Psoas muscle (tissue), 8 donors: ENCODE data around the gene QRICH2. TPM values are rescaled to one million over a fixed set of nuclear protein-coding genes. Genes with fewer than 3 reads are reported as not detected.
"Not testable (repeated sequence)": the region's sequence is repeated elsewhere in the genome, so short reads cannot be mapped to it uniquely, and the experiment has no call there.

Experiments
- ATAC-seq, 4 donors: fragments of 200-7000 bp; cut with Tn5 transposase; one replicate each; pipeline ENCODE4 v1.9.1; 2020; ENCODE audit warnings: moderate library complexity in 3 of 4, mild to moderate bottlenecking in 2 of 4
- DNase-seq, 2 donors: peaks; one replicate each; pipeline ENCODE4 v3.0.0-alpha.2; 2020
- H3K27ac ChIP-seq: fragments of 200-600 bp; one replicate; pipeline ENCODE4 v1.8.0; 2022
- H3K27me3 ChIP-seq, 3 donors: fragments of 200-600 bp in 1 of 3; one replicate each; pipeline versions ENCODE4 v1.6.1 to v1.8.0; 2013 to 2022; ENCODE audit warnings: low read length in 2 of 3, mild to moderate bottlenecking in 2 of 3, moderate library complexity in 1 of 3; ENCODE audit not compliant: insufficient read depth in 3 of 3
- H3K36me3 ChIP-seq, 2 donors: fragments of 200-600 bp in 1 of 2; one replicate each; pipeline versions ENCODE4 v1.6.1 to v1.8.0; 2013 to 2022; ENCODE audit warnings: low read depth in 1 of 2, mild to moderate bottlenecking in 1 of 2, moderate library complexity in 1 of 2; ENCODE audit not compliant: insufficient read depth in 1 of 2
- H3K4me1 ChIP-seq: fragments of 200-600 bp; one replicate; pipeline ENCODE4 v1.8.0; 2022
- H3K4me3 ChIP-seq: fragments of 200-600 bp; one replicate; pipeline ENCODE4 v1.8.0; 2022; ENCODE audit warnings: mild to moderate bottlenecking
- H3K9me3 ChIP-seq: fragments of 200-600 bp; one replicate; pipeline ENCODE4 v1.8.0; 2022
- CTCF ChIP-seq: fragments of 200-600 bp; IDR thresholded peaks from one replicate; pipeline ENCODE4 v1.8.0; 2022; ENCODE audit warnings: antibody characterized with exemption
- WGBS, 3 donors: extraction: QIAGEN DNeasy Blood & Tissue Kit; methylation state at CpG; one replicate each; pipeline versions ENCODE4 v1.1.6 to v1.1.7; 2013; 5-methylcytosine and 5-hydroxymethylcytosine counted together
- intact Hi-C, 2 donors: fragments of 100-400 bp; cut with DNase I; formaldehyde crosslinking; loops; one replicate each; pipeline versions ENCODE4 v1.11.0 to v1.14.2; 2022
- polyA plus RNA-seq, 3 donors: library from polyadenylated mRNA; stranded (reverse); fragments of 200-250 nt; gene quantifications; one replicate each; pipeline ENCODE4 v1.2.3, GENCODE V29; 2013
- total RNA-seq, 4 donors: library from RNA; stranded (reverse); fragmentation: NEBNext Ultra II Directional in 2 of 4; extraction: Animal tissue kit (Norgen Biotek cat#: 25700) in 2 of 4; gene quantifications; one replicate each; pipeline versions ENCODE4 v1.2.1 to v1.2.4, GENCODE V29; 2021 to 2023
- donor health status: healthy with polysubstance abuse.
- donor health status: DM: no; HTN: no; CAD: no; lungs with moderate emphysema.
- donor health status: Bipolar disorder and iron deficiency.
- donor health status: healthy.
- donor health status: DM: yes; HTN: yes; CAD: no.
- donor health status: DM: no; HTN: no; CAD: no.
- donor health status: DM: no; HTN: no; CAD: no.
- donor health status: DM: yes; HTN: yes; CAD: no.

QRICH2 gene
- total and polyA plus RNA-seq, 7 donors, result 0.69 to 1.5 (median 1.1) TPM

- Histone ChIP-seq H3K27ac (peak overlapping the region; percentile 86), H3K4me1 (peaks cover 77% of the 10 kb centered on the region), H3K27me3 (no peaks in the 10 kb centered on the region), H3K36me3 (no peaks in the 10 kb centered on the region), H3K9me3 (no peaks in the 10 kb centered on the region), H3K4me3 (no peak overlapping the region)
- DNase-seq (peak in 1 of 2 donors; percentile 26), ATAC-seq (no peak)
- intact Hi-C loops, result no loop called here
- 77 to 80% (median 77%) methylated on average over 8 of the region's 8 CpGs for WGBS, 3 donors
- no peak for TF ChIP-seq CTCF
Measured at GRCh38 chr17:76247304-76247703, 60.8 kb downstream of the QRICH2 start.

GRCh38 chr17:76246080-76247066 lies 61.7 kb downstream of the QRICH2 start:
- intact Hi-C loops, result no loop called here
- Histone ChIP-seq H3K27me3 (no peaks in the 10 kb centered on the region), H3K4me1 (peaks cover 75% of the 10 kb centered on the region), H3K9me3 (no peaks in the 10 kb centered on the region), H3K27ac (peak overlapping the region; percentile 86), H3K36me3 (no peaks in the 10 kb centered on the region), H3K4me3 (no peak overlapping the region)
- DNase-seq (peak in 1 of 2 donors; percentile 60), ATAC-seq (peak; percentile 75 to 84 (median 81))
- WGBS, 3 donors, result 58 to 66% (median 58%) methylated on average over 7 of the region's 7 CpGs
- no peak for TF ChIP-seq CTCF

- H3K4me3 ChIP-seq, ATAC-seq, H3K9me3 ChIP-seq, H3K27me3 ChIP-seq, H3K36me3 ChIP-seq: not testable (repeated sequence)
- 91 to 94% (median 94%) methylated on average over 8 of the region's 8 CpGs for WGBS, 3 donors
- intact Hi-C loops, result loop anchor here in 1 of 2 donors (5.0 kb wide), 1 partner anchor 47 kb away; no protein-coding TSS in a partner anchor
- peaks cover 68% of the 10 kb centered on the region for H3K4me1 ChIP-seq
- peak in 1 of 2 donors; percentile 27 for DNase-seq
- peak overlapping the region; percentile 47 for H3K27ac ChIP-seq
Measured at GRCh38 chr17:76244721-76245120, 63.4 kb downstream of the QRICH2 start.

- 48 to 69% (median 58%) methylated on average over 12 of the region's 12 CpGs for WGBS, 3 donors
- Histone ChIP-seq H3K4me3 (no peak overlapping the region), H3K9me3 (no peaks in the 10 kb centered on the region), H3K4me1 (peaks cover 66% of the 10 kb centered on the region), H3K36me3 (no peaks in the 10 kb centered on the region), H3K27ac (peak overlapping the region; percentile 47), H3K27me3 (no peaks in the 10 kb centered on the region)
- intact Hi-C loops, result loop anchor here in 1 of 2 donors (5.0 kb wide), 1 partner anchor 47 kb away; no protein-coding TSS in a partner anchor
- ATAC-seq (no peak), DNase-seq (peak in 1 of 2 donors; percentile 50)
- TF ChIP-seq CTCF, result no peak
Measured at GRCh38 chr17:76243826-76244679, 64.0 kb downstream of the QRICH2 start.
